ENCODE results near the gene C11orf42.

DNA sequence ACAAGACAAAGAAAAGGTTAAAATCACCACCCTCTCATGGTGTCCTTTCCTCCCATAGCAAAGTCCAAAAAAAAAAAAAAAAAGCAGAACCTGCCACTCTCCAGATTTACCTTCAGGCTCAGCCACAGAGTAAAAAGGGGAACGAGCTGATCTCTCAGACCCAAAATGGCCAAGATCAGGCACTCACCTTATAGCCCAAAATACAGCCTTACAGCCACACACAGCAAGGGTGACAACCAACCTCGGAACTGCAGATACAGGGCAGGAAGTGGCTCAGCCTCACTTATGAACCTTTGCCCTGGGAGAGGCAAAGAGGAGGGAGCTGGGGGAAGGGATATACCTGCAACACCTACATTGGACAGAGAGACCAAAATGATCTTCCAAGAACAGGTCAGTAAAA lies 24.6 kb downstream of the C11orf42 start:
- TF ChIP-seq POLR2A (IDR thresholded peaks at IDR 0.05; ENCODE audit: low read depth, low read length) (no peak), TAF1 (IDR thresholded peaks at IDR 0.05; ENCODE audit: low read depth, low read length) (no peak), POLR2AphosphoS5 (IDR thresholded peaks at IDR 0.05; ENCODE audit: low read depth, low read length) (no peak)
